Measurements from ENCODE around the gene PRDM7. TPM values are rescaled to one million over a fixed set of nuclear protein-coding genes. Genes with fewer than 3 reads are reported as not detected.

The PRDM7 gene
- total and polyA plus RNA-seq, 9 of the 15 experiments (the other 6 are each of a cell fraction or from before 2014, with no cell fraction given): not detected

DNA sequence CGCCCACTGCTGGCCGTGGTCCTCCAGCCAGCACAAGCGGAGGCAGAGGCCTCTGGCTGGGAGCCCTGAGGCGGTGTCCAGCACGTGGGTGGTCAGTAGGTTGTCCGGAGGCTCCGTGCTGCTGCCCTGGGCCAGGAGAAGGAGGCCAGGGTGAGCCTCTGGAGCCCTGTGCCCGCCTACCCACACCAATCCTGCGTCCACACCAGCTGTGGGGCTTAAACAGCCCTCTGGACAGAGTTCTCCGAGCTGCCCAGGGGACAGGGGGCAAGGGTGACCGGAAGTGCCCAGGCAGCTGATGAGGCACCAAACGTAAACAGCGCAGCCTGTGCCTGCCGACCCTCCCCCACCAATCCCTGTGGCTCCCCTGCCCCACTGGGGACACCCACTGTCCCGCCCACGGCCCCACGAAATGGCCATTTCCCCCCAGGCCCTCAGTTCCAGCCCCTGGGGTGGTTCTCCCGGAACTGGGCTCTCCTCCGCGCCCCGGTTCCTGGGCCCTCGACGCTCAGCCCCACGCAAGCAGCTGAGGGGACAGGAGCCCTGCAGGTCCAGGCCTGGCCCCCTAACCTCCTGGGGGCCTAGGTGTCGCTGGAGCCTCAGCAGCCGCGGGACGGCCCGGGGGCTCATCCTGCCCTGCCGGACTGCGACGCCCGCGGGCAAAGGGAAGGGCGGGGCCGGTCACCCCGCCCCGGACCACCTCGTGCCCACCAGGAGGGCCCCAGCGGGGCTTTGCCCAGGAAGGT lies 30.0 kb downstream of the PRDM7 start (continued):
- TF ChIP-seq, protein P1, sequence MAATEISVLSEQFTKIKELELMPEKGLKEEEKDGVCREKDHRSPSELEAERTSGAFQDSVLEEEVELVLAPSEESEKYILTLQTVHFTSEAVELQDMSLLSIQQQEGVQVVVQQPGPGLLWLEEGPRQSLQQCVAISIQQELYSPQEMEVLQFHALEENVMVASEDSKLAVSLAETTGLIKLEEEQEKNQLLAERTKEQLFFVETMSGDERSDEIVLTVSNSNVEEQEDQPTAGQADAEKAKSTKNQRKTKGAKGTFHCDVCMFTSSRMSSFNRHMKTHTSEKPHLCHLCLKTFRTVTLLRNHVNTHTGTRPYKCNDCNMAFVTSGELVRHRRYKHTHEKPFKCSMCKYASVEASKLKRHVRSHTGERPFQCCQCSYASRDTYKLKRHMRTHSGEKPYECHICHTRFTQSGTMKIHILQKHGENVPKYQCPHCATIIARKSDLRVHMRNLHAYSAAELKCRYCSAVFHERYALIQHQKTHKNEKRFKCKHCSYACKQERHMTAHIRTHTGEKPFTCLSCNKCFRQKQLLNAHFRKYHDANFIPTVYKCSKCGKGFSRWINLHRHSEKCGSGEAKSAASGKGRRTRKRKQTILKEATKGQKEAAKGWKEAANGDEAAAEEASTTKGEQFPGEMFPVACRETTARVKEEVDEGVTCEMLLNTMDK (IDR thresholded peaks at IDR 0.05; ENCODE audit: borderline replicate concordance, insufficient read depth, low read depth, low read length, poor library complexity, severe bottlenecking): no peak
- TF ChIP-seq HNRNPLL (IDR thresholded peaks at IDR 0.05; ENCODE audit: low read depth, low read length, poor library complexity, severe bottlenecking) (peak; percentile 51), RCOR1 (IDR thresholded peaks at IDR 0.05; ENCODE audit: borderline replicate concordance in 1 of 2, low read depth in 2 of 2, low read length in 2 of 2) (no peak), HMGN3 (IDR thresholded peaks at IDR 0.05; ENCODE audit: borderline replicate concordance, extremely low read depth, insufficient read length, low read depth, low read length) (peak; percentile 34), ZNF695 (CRISPR knock-in tag; IDR thresholded peaks at IDR 0.05) (no peak), SAFB (IDR thresholded peaks at IDR 0.05; ENCODE audit: borderline replicate concordance, low read depth, low read length) (0 out of 2 replicates have a peak, but pooled peaks have one; percentile 36), POLR2H (tag; IDR thresholded peaks at IDR 0.05; ENCODE audit: low read depth) (no peak), SIX5 (IDR thresholded peaks at IDR 0.05; ENCODE audit: borderline replicate concordance in 1 of 2, insufficient read depth in 1 of 2, low read depth in 1 of 2, low read length in 2 of 2) (no peak), NFIC (IDR thresholded peaks at IDR 0.05) (peak; percentile 70), BMI1 (IDR thresholded peaks at IDR 0.05; ENCODE audit: low read length) (no peak), SAP30 (IDR thresholded peaks at IDR 0.05; ENCODE audit: borderline replicate concordance, insufficient read depth, low read depth, low read length, poor library complexity, severe bottlenecking) (peak; percentile 26), FIP1L1 (IDR thresholded peaks at IDR 0.05; ENCODE audit: low read depth, low read length, poor library complexity, severe bottlenecking) (peak; percentile 57), NRF1 (conservative IDR thresholded peaks at IDR 0.05 in 1 of 2, IDR thresholded peaks at IDR 0.05 in 1 of 2) (0 out of 4 replicates have a peak, but pooled peaks of 1 of the 2 experiments have one; percentile 10), NR2C1 (IDR thresholded peaks at IDR 0.05) (no peak), NR2C1 (tag; IDR thresholded peaks at IDR 0.05) (0 out of 2 replicates have a peak, but pooled peaks have one; percentile 17), ATF1 (CRISPR knock-in tag; IDR thresholded peaks at IDR 0.05) (no peak), ATF1 (tag; IDR thresholded peaks at IDR 0.05) (peak; percentile 13; the same call in 1 of the 2 replicates), HDAC1 (IDR thresholded peaks at IDR 0.05) (0 out of 4 replicates have a peak, but pooled peaks of 1 of the 2 experiments have one; percentile 45), PCBP1 (IDR thresholded peaks at IDR 0.05; ENCODE audit: low read depth, low read length, poor library complexity, severe bottlenecking) (peak; percentile 53)
- TF ChIP-seq, protein P2, sequence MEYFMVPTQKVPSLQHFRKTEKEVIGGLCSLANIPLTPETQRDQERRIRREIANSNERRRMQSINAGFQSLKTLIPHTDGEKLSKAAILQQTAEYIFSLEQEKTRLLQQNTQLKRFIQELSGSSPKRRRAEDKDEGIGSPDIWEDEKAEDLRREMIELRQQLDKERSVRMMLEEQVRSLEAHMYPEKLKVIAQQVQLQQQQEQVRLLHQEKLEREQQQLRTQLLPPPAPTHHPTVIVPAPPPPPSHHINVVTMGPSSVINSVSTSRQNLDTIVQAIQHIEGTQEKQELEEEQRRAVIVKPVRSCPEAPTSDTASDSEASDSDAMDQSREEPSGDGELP (CRISPR knock-in tag; IDR thresholded peaks at IDR 0.05; ENCODE audit: borderline replicate concordance): peak; percentile 68; the same call in 1 of the 2 replicates
- TF ChIP-seq, protein P3, sequence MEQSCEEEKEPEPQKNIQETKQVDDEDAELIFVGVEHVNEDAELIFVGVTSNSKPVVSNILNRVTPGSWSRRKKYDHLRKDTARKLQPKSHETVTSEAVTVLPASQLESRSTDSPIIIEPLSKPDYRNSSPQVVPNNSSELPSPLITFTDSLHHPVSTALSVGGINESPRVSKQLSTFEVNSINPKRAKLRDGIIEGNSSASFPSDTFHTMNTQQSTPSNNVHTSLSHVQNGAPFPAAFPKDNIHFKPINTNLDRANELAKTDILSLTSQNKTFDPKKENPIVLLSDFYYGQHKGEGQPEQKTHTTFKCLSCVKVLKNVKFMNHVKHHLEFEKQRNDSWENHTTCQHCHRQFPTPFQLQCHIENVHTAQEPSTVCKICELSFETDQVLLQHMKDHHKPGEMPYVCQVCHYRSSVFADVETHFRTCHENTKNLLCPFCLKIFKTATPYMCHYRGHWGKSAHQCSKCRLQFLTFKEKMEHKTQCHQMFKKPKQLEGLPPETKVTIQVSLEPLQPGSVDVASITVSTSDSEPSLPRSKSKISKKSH (CRISPR knock-in tag; IDR thresholded peaks at IDR 0.05): no peak
- TF ChIP-seq, protein P4, sequence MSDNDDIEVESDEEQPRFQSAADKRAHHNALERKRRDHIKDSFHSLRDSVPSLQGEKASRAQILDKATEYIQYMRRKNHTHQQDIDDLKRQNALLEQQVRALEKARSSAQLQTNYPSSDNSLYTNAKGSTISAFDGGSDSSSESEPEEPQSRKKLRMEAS (CRISPR knock-in tag; IDR thresholded peaks at IDR 0.05): peak; percentile 59; the same call in 1 of the 2 replicates

Data from K562 (cell line).